HG03175 (cell line): Measurements from ENCODE around the gene GALNT9.

ENCODE experiments used
- ATAC-seq: cut with Tn5 transposase; IDR thresholded peaks from one replicate; pipeline ENCODE4 v1.9.1; 2021; ENCODE audit warnings: mild to moderate bottlenecking, moderate library complexity; ENCODE audit not compliant: unreplicated experiment

GALNT9 gene

GRCh38 chr12:132161796-132162507 is 167.4 kb downstream of the GALNT9 start:
- ATAC-seq: no peak

- ATAC-seq: no peak
Measured at GRCh38 chr12:132161036-132161781, 168.2 kb downstream of the GALNT9 start.

GRCh38 chr12:132160601-132161035 is 168.8 kb downstream of the GALNT9 start:
- no peak for ATAC-seq

- ATAC-seq: no peak
Measured at GRCh38 chr12:132160016-132160415, 169.4 kb downstream of the GALNT9 start.

GRCh38 chr12:132159555-132160003 is 169.8 kb downstream of the GALNT9 start:
- no peak for ATAC-seq

- ATAC-seq: no peak
Measured at GRCh38 chr12:132158677-132159554, 170.5 kb downstream of the GALNT9 start.

GRCh38 chr12:132157733-132158409 is 171.5 kb downstream of the GALNT9 start:
- no peak for ATAC-seq

GRCh38 chr12:132156573-132157325 is 172.6 kb downstream of the GALNT9 start:
- ATAC-seq: no peak

GRCh38 chr12:132155771-132156572 is 173.4 kb downstream of the GALNT9 start:
- no peak for ATAC-seq

GRCh38 chr12:132154941-132155770 is 174.2 kb downstream of the GALNT9 start:
- no peak for ATAC-seq

- peak; percentile 13 for ATAC-seq
Measured at GRCh38 chr12:132154341-132154761, 175.0 kb downstream of the GALNT9 start.

GRCh38 chr12:132153501-132154340 is 175.7 kb downstream of the GALNT9 start:
- ATAC-seq: peak; percentile 82

- no peak for ATAC-seq
Measured at GRCh38 chr12:132152953-132153352, 176.4 kb downstream of the GALNT9 start.

- no peak for ATAC-seq
Measured at GRCh38 chr12:132152411-132152821, 177.0 kb downstream of the GALNT9 start.

GRCh38 chr12:132151766-132152410 is 177.5 kb downstream of the GALNT9 start:
- no peak for ATAC-seq

GRCh38 chr12:132151145-132151765 is 178.1 kb downstream of the GALNT9 start:
- ATAC-seq: no peak
